Caco-2 (cell line): Measurements from ENCODE around the gene PHGDH. TPM values are rescaled to one million over a fixed set of nuclear protein-coding genes. Genes with fewer than 3 reads are reported as not detected.

ENCODE experiments used
- BruUV-seq: library from RNA; stranded (reverse); fragments of 400-500 nt; replicated peaks from 2 replicates; lab custom pipeline; 2021; lab: Mats Ljungman, UMichigan
- CTCF ChIA-PET: fragments of 300-600 bp; sonication (Branson Sonifier 250); formaldehyde crosslinking; loops from one replicate; lab custom pipeline; 2022; ENCODE audit warnings: antibody characterized with exemption; lab: Charles Lee
- POLR2A ChIA-PET: fragments of 300-600 bp; sonication (Branson Sonifier 250); formaldehyde crosslinking; loops from one replicate; lab custom pipeline; 2022; ENCODE audit warnings: antibody characterized with exemption; lab: Charles Lee
- DNase-seq, 2 experiments: peaks; one replicate each; pipeline versions ENCODE4 v3.0.0 to v3.0.0-alpha.2; 2020 to 2022
- H3K27me3 ChIP-seq: replicated peaks from 2 replicates; pipeline ENCODE4 v1.6.0; 2011; ENCODE audit warnings: low read length; ENCODE audit not compliant: control insufficient read depth, insufficient read depth
- H3K36me3 ChIP-seq: 2 replicates; pipeline ENCODE4 v1.5.1; 2011; ENCODE audit warnings: low read length; ENCODE audit not compliant: control insufficient read depth, insufficient read depth
- H3K4me1 ChIP-seq: fragments of 250-450 bp; sonication (Bioruptor Pico); 2 replicates; pipeline ENCODE4 v1.5.1; 2020; ENCODE audit warnings: mild to moderate bottlenecking
- H3K4me3 ChIP-seq: 2 replicates; pipeline ENCODE4 v1.5.1; 2011; ENCODE audit warnings: low read depth, mild to moderate bottlenecking, control low read depth, low read length
- H3K9me3 ChIP-seq: fragments of 250-450 bp; sonication (Bioruptor Pico); 2 replicates; pipeline ENCODE4 v1.5.1; 2020; ENCODE audit warnings: mild to moderate bottlenecking, moderate library complexity
- H3K27ac Mint-ChIP-seq: one replicate; pipeline ENCODE4 v1.8.0; 2022; ENCODE audit warnings: mixed read lengths; ENCODE audit not compliant: unreplicated experiment
- H3K27me3 Mint-ChIP-seq: one replicate; pipeline ENCODE4 v1.8.0; 2022; ENCODE audit warnings: mixed read lengths; ENCODE audit not compliant: insufficient read depth, unreplicated experiment
- H3K36me3 Mint-ChIP-seq: one replicate; pipeline ENCODE4 v1.8.0; 2022; ENCODE audit warnings: mild to moderate bottlenecking, mixed read lengths; ENCODE audit not compliant: insufficient read depth, unreplicated experiment
- H3K4me1 Mint-ChIP-seq: one replicate; pipeline ENCODE4 v1.8.0; 2022; ENCODE audit warnings: low read depth, mixed read lengths; ENCODE audit not compliant: unreplicated experiment
- H3K4me3 Mint-ChIP-seq: one replicate; pipeline ENCODE4 v1.8.0; 2022; ENCODE audit warnings: mild to moderate bottlenecking, moderate library complexity, mixed read lengths; ENCODE audit not compliant: unreplicated experiment
- H3K9me3 Mint-ChIP-seq: one replicate; pipeline ENCODE4 v1.8.0; 2022; ENCODE audit warnings: mixed read lengths; ENCODE audit not compliant: unreplicated experiment
- intact Hi-C: fragments of 100-400 bp; cut with micrococcal nuclease; formaldehyde crosslinking; loops from one replicate; pipeline ENCODE4 v1.10.0; 2022; ENCODE audit not compliant: unreplicated experiment
- total RNA-seq: library from RNA; stranded (reverse); gene quantifications from 2 replicates; pipeline ENCODE4 v1.2.3, GENCODE V29; 2022
- TF ChIP-seq, protein P1 (sequence below), 2 experiments: fragments of 200-600 bp in 1 of 2; IDR thresholded peaks; 1 replicate in 1 of 2; 2 replicates in 1 of 2; pipeline versions ENCODE4 v1.5.1 to v1.8.0; 2011 to 2022; ENCODE audit warnings: antibody characterized with exemption in 1 of 2, control low read depth in 1 of 2, inconsistent platforms in 1 of 2, low read depth in 1 of 2, low read length in 1 of 2, mild to moderate bottlenecking in 1 of 2, moderate library complexity in 1 of 2; ENCODE audit not compliant: insufficient read depth in 1 of 2, severe bottlenecking in 1 of 2, unreplicated experiment in 1 of 2

The PHGDH gene
- total RNA-seq, 1 experiment from 2014 or later = 410 TPM

DNA sequence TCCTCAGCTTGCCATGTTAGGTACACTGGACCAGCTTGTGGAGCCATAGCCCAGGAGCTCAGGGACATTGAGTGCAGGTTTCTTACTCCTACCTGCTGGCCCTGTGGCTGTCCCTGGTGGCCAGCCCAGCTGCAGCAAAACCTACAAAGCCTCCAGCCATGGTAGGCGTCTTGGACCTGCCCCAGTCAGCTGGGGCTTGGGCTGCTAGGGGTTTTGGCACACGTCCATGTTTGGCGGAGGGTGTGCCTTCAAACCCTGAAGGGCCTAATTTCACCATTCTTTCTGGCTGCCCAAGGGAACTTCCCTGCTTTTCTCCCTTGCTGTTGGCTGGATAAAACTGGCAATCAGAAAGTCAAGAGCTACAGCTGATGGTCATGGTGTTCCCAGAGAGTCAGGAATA is 31.6 kb downstream of the PHGDH start:
- no peak overlapping the region for H3K4me3 ChIP-seq
- peaks cover 79% of the 10 kb centered on the region for H3K36me3 Mint-ChIP-seq
- no peaks in the 10 kb centered on the region for H3K27me3 Mint-ChIP-seq
- CTCF ChIA-PET = interaction anchor here (1.3 kb wide), 1 partner anchor 23 kb away, joined by 3 read pairs; no protein-coding TSS in a partner anchor
- H3K4me1 ChIP-seq = peaks cover 8% of the 10 kb centered on the region; the same call in 1 of the 2 replicates
- peaks cover 13% of the 10 kb centered on the region for H3K4me1 Mint-ChIP-seq
- H3K36me3 ChIP-seq = peaks cover 3% of the 10 kb centered on the region
- H3K27ac Mint-ChIP-seq = no peak overlapping the region
- no TSS peak for BruUV-seq
- POLR2A ChIA-PET = no interaction called here
- no peaks in the 10 kb centered on the region for H3K27me3 ChIP-seq
- TF ChIP-seq, protein P1, sequence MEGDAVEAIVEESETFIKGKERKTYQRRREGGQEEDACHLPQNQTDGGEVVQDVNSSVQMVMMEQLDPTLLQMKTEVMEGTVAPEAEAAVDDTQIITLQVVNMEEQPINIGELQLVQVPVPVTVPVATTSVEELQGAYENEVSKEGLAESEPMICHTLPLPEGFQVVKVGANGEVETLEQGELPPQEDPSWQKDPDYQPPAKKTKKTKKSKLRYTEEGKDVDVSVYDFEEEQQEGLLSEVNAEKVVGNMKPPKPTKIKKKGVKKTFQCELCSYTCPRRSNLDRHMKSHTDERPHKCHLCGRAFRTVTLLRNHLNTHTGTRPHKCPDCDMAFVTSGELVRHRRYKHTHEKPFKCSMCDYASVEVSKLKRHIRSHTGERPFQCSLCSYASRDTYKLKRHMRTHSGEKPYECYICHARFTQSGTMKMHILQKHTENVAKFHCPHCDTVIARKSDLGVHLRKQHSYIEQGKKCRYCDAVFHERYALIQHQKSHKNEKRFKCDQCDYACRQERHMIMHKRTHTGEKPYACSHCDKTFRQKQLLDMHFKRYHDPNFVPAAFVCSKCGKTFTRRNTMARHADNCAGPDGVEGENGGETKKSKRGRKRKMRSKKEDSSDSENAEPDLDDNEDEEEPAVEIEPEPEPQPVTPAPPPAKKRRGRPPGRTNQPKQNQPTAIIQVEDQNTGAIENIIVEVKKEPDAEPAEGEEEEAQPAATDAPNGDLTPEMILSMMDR (IDR thresholded peaks at IDR 0.05; ENCODE audit: insufficient read depth in 1 of 2, low read depth in 1 of 2, low read length in 1 of 2, severe bottlenecking in 1 of 2, unreplicated experiment in 1 of 2) = no peak
- H3K9me3 Mint-ChIP-seq = no peaks in the 10 kb centered on the region
- H3K4me3 Mint-ChIP-seq = no peak overlapping the region
- intact Hi-C loops = no loop called here
- DNase-seq = no peak
- H3K9me3 ChIP-seq = no peaks in the 10 kb centered on the region

DNA sequence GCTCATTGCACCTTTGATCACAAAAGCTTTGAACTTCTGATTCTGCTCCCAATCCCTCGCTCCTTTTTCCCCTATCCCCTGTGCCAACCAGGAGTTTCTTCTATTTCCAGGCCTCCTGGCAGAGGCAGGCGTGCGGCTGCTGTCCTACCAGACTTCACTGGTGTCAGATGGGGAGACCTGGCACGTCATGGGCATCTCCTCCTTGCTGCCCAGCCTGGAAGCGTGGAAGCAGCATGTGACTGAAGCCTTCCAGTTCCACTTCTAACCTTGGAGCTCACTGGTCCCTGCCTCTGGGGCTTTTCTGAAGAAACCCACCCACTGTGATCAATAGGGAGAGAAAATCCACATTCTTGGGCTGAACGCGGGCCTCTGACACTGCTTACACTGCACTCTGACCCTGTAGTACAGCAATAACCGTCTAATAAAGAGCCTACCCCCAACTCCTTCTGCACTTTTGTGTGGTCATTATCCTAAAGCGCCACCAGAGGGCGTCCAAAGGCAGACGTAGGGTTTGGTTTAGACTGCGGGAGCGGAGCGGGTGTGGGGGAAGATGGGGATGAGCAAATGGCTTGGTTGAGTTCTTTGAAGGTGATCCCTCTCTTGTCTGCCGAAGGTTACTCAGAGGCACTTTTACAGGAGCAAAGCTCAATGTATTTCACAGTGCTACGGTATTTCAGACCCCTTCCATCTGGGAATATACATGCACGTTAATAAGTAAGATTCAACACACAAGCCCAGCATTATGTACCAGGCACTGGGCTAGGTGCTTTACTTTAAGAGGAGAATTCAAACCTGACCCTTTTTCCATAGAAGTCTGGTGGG is 32.3 kb downstream of the PHGDH start:
- POLR2A ChIA-PET = no interaction called here
- Histone ChIP-seq H3K4me1 (peaks cover 8% of the 10 kb centered on the region; the same call in 1 of the 2 replicates), H3K36me3 (peaks cover 3% of the 10 kb centered on the region), H3K27me3 (no peaks in the 10 kb centered on the region), H3K4me3 (no peak overlapping the region), H3K9me3 (no peaks in the 10 kb centered on the region)
- Mint-ChIP-seq H3K36me3 (peaks cover 73% of the 10 kb centered on the region), H3K4me1 (peaks cover 13% of the 10 kb centered on the region), H3K9me3 (no peaks in the 10 kb centered on the region), H3K27me3 (no peaks in the 10 kb centered on the region), H3K4me3 (peak overlapping the region; percentile 12), H3K27ac (peak overlapping the region; percentile 30)
- CTCF ChIA-PET = interaction anchor here (1.2 to 1.3 kb wide), 2 partner anchors 22 to 28 kb away, joined by 3 read pairs; no protein-coding TSS in a partner anchor
- intact Hi-C loops = loop anchor here (1.0 kb wide), 3 partner anchors 22 to 127 kb away; no protein-coding TSS in a partner anchor
- peak; percentile 69 to 73 for DNase-seq
- TF ChIP-seq, protein P1 (IDR thresholded peaks at IDR 0.05; ENCODE audit: insufficient read depth in 1 of 2, low read depth in 1 of 2, low read length in 1 of 2, severe bottlenecking in 1 of 2, unreplicated experiment in 1 of 2) = peak; percentile 79 to 80
- BruUV-seq = no TSS peak

DNA sequence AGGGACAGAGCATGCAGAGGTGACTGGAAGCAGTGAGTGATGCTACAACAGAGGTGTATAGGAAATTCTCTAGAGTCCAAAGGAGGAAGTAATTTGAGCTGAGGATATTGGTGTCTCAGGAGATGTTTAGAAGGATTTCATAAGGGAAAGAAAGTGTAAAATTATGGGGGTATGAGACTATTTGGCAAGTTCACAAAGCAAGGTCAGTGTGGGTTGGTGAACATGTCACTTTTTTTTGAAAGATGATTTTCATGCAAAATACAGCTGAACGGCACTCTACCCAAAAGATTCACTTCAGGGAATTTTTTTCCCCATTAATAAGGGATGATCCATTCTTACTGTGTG is 32.8 kb downstream of the PHGDH start:
- H3K9me3 Mint-ChIP-seq = no peaks in the 10 kb centered on the region
- peak overlapping the region; percentile 30 for H3K27ac Mint-ChIP-seq
- H3K27me3 Mint-ChIP-seq = no peaks in the 10 kb centered on the region
- peaks cover 3% of the 10 kb centered on the region for H3K36me3 ChIP-seq
- DNase-seq = no peak
- CTCF ChIA-PET = interaction anchor here (1.2 kb wide), 1 partner anchor 27 kb away, joined by 3 read pairs; no protein-coding TSS in a partner anchor
- TF ChIP-seq, protein P1 (IDR thresholded peaks at IDR 0.05; ENCODE audit: insufficient read depth in 1 of 2, low read depth in 1 of 2, low read length in 1 of 2, severe bottlenecking in 1 of 2, unreplicated experiment in 1 of 2) = no peak
- POLR2A ChIA-PET = no interaction called here
- BruUV-seq = no TSS peak
- intact Hi-C loops = loop anchor here (1.0 kb wide), 3 partner anchors 22 to 127 kb away; no protein-coding TSS in a partner anchor
- no peak overlapping the region for H3K4me3 ChIP-seq
- H3K36me3 Mint-ChIP-seq = peaks cover 67% of the 10 kb centered on the region
- peaks cover 8% of the 10 kb centered on the region; the same call in 1 of the 2 replicates for H3K4me1 ChIP-seq
- H3K4me1 Mint-ChIP-seq = peaks cover 13% of the 10 kb centered on the region
- H3K4me3 Mint-ChIP-seq = peak overlapping the region; percentile 12
- H3K27me3 ChIP-seq = no peaks in the 10 kb centered on the region
- H3K9me3 ChIP-seq = no peaks in the 10 kb centered on the region
